ENCODE results near the gene HEMGN.
A peak's percentile ranks its signal among the peaks of the same experiment; 100 is the strongest.

The HEMGN gene

DNA sequence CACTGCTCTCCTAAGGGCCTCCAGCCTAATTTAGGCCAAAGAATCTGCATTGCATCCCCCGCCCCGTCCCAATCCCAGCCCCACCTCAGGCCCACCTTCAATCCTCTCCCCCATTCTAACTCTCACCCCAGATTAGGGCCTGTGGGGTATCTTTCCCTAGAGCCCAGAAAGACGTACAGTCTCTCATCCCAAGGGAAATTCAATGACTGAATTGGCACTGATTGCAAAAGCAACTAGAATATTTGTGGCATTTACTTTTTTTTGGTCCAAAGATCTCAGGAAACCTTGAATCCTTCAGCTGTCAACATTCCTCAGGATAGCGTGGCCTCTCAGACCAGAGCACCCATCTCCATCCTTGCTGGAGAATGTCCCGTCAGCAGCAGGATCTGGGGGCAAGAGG lies 46.2 kb downstream of the HEMGN start:
- DNase-seq = no peak

DNA sequence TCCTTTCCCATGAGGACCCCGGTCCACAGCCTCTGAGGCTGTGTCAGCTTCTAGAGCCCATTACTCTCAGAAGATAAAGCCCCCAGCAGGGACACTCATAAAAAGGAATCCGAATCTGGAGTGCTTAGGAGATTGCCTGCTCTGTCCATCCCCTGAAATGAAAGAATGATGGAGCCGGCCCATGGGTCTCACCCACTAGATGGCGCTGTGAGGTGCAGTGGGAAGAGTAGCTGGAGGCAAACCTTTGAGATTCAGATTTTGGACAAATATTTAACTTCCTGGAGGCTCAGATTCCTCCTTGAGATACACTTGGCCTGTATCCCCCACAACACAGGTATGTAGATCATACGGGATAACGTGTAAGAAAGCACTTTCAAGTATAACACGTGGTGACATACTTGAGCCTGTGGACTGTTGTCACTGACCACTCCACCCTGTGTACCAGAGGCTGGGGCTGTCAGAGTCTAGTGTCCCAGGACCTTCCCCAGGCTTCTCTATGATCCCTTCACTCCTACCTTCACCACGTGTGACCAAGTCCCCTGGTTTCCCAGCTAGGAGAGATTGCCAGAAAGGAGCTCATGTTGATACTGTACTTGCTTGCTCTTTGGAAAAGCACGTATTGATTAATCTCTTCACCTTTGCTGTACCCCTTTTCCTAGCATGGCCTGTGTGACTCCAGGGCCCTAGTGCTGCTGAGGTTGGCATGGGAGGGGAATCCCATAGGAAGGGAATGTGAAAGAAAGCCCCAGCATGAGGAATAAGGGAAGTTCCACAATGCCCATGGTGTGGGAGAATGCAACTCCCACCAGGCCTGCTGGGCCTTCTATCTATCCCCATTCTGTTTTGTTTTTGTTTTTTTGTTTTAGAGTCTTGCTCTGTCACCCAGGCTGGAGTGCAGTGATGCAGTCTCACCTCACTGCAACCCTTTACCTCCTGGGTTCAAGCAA lies 47.8 kb downstream of the HEMGN start:
- DNase-seq = peak; percentile 47 to 69

DNA sequence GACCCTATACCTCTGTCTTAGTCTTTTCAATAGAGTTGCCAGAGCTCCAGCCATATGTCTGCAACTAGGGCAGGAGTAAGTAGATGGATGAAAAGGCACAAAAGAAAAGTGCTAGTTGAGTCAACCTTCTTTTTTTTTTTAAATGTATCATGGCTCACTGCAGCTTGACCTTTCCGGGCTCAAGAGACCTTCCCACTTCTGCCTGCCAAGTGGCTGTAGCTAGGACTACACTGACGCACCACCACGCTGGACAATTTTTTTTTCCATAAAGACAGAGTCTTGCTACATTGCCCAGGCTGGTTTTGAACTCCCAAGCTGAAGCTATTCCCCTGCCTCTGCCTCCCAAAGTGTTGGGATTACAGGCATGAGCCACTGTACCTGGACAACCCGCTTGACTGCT lies 57.6 kb downstream of the HEMGN start:
- DNase-seq = no peak
